Ectodermal cell (in vitro differentiated cells): ENCODE results near the gene PLXNA2.

Experiments
- H3K27ac ChIP-seq: 2 replicates; pipeline ENCODE4 v1.7.0; 2013; ENCODE audit warnings: mild to moderate bottlenecking, low read depth, low read length; ENCODE audit not compliant: insufficient read depth, poor library complexity, severe bottlenecking
- H3K27me3 ChIP-seq: 2 replicates; pipeline ENCODE4 v1.7.0; 2013; ENCODE audit warnings: mild to moderate bottlenecking, low read length; ENCODE audit not compliant: insufficient read depth, control insufficient read depth, poor library complexity, severe bottlenecking
- H3K36me3 ChIP-seq: one replicate; pipeline ENCODE4 v1.7.0; 2013; ENCODE audit warnings: low read length; ENCODE audit not compliant: control insufficient read depth, insufficient read depth
- H3K4me1 ChIP-seq: one replicate; pipeline ENCODE4 v1.7.0; 2013; ENCODE audit warnings: low read length; ENCODE audit not compliant: control insufficient read depth, insufficient read depth
- H3K4me3 ChIP-seq: 2 replicates; pipeline ENCODE4 v1.7.0; 2013; ENCODE audit warnings: low read depth, low read length, control low read depth; ENCODE audit not compliant: insufficient read depth
- H3K9me3 ChIP-seq: 2 replicates; pipeline ENCODE4 v1.7.0; 2013; ENCODE audit warnings: mild to moderate bottlenecking, low read length, moderate library complexity; ENCODE audit not compliant: control insufficient read depth
- WGBS, 2 experiments: methylation state at CpG; one replicate each; pipeline ENCODE4 v1.1.7; 2013; ENCODE audit warnings: missing lambda C conversion rate in 2 of 2; 5-methylcytosine and 5-hydroxymethylcytosine counted together

PLXNA2 gene

GRCh38 chr1:208251911-208252835 is 8.0 kb upstream of the PLXNA2 start:
- no peaks in the 10 kb centered on the region for H3K36me3 ChIP-seq
- H3K4me3 ChIP-seq: no peak overlapping the region
- H3K9me3 ChIP-seq: no peaks in the 10 kb centered on the region
- 51 to 52% methylated on average over 22 of the region's 22 CpGs for WGBS, 2 experiments
- peaks cover 44% of the 10 kb centered on the region for H3K4me1 ChIP-seq
- no peak overlapping the region for H3K27ac ChIP-seq
- H3K27me3 ChIP-seq: peaks cover 3% of the 10 kb centered on the region

DNA sequence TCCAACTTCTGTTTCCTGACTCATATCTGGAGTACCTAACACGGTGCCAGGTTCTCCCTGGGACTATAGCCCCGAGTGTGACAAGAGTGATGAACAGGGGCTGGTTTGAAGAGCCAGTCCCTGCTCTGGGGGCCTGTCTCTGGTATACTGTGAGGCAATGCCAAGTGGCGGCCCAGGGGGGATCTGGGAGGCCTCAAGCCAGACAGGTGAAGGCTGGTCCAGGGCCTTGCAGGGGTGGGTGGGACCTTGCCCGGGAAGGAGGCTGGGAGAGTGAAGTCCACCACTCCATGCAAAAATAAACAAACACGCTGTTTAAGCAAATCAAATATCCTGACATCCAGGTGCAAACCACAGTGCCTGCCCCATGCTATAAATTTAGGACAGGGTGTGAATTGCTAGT is 6.8 kb upstream of the PLXNA2 start:
- Histone ChIP-seq H3K27me3 (peaks cover 5% of the 10 kb centered on the region), H3K36me3 (no peaks in the 10 kb centered on the region), H3K4me3 (no peak overlapping the region), H3K27ac (no peak overlapping the region), H3K4me1 (peaks cover 44% of the 10 kb centered on the region), H3K9me3 (no peaks in the 10 kb centered on the region)
- WGBS, 2 experiments: 90 to 92% methylated on average over 5 of the region's 5 CpGs

DNA sequence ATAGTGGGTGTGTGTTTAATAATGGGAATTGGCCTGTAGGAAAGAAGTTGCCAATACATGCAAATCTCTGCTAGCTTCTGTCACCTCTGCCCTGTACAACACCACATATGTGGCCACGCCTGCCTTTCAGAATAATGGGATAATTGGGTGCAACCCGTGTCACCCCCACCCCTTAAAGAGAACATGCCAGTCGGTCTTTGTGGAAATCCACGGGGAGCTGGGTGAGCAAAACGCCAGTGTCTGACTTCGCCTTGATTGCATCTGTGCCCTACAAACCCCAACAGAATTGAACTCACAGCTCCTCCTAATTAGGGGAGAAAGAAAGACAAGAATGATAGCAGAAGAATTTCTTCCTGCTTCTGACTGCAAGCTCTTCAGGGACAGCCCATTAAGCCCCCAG is 6.4 kb upstream of the PLXNA2 start:
- Histone ChIP-seq H3K9me3 (no peaks in the 10 kb centered on the region), H3K27ac (no peak overlapping the region), H3K4me1 (peaks cover 44% of the 10 kb centered on the region), H3K36me3 (no peaks in the 10 kb centered on the region), H3K4me3 (no peak overlapping the region), H3K27me3 (peaks cover 5% of the 10 kb centered on the region)
- 77 to 82% methylated on average over 6 of the region's 6 CpGs for WGBS, 2 experiments

- Histone ChIP-seq H3K36me3 (no peaks in the 10 kb centered on the region), H3K4me1 (peaks cover 44% of the 10 kb centered on the region), H3K9me3 (no peaks in the 10 kb centered on the region), H3K27ac (no peak overlapping the region), H3K4me3 (no peak overlapping the region), H3K27me3 (peaks cover 15% of the 10 kb centered on the region)
- 76 to 81% methylated on average over 4 to 5 of the region's 5 CpGs for WGBS, 2 experiments
Observed at GRCh38 chr1:208248991-208249696, 5.0 kb upstream of the PLXNA2 start.

DNA sequence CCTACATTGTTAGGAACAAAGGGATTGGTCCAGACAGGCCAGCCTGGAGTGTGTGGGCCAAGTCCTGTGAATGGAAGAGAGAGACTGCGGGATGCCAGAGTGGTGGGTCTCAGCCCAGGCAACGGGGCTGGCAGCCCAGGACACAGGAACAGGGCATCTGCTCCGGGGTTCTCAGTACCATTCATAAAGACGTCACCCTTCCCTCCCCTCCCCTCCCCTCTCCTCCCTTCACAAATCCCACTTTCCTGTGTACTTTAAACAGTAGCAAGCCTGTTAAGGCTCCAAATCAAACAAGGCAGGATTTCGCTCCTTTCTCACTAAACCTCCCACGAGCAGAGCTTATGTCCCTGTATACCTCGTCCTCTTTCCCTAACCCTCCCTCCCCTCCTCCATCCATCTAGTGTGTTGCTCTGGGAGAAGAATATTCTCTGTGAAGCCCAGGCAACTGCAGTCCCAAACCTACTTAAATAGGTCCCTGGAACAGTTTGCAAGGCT is 4.2 kb upstream of the PLXNA2 start:
- WGBS, 2 experiments: 62 to 74% methylated on average over 7 of the region's 7 CpGs
- H3K36me3 ChIP-seq: no peaks in the 10 kb centered on the region
- no peak overlapping the region for H3K27ac ChIP-seq
- no peaks in the 10 kb centered on the region for H3K9me3 ChIP-seq
- peaks cover 20% of the 10 kb centered on the region for H3K27me3 ChIP-seq
- peaks cover 44% of the 10 kb centered on the region for H3K4me1 ChIP-seq
- no peak overlapping the region for H3K4me3 ChIP-seq

DNA sequence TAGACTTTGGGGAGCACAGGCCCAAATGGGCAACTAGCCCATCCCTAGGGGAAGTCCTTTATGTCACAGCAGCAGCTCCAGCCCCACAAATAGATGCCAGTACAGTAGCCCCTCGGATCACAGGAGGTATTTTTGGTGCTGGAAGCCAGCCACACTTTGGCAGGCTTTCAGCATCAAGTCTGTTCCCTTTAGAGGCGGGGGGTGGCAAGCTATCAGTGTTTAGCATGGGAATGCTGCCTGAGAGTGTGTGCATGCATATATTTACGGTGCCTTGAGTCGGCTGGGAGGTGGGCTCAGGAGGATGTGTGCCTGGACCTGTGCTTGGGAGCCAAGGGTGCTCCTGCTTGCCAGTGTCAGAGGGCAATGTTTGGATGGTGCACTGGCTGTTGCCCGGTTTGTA is 3.5 kb upstream of the PLXNA2 start:
- 89 to 93% methylated on average over 5 of the region's 5 CpGs for WGBS, 2 experiments
- peaks cover 27% of the 10 kb centered on the region for H3K27me3 ChIP-seq

GRCh38 chr1:208245185-208245705 is 1.1 kb upstream of the PLXNA2 start:
- peaks cover 41% of the 10 kb centered on the region for H3K27me3 ChIP-seq

More for the DNA sequence above, 3.5 kb upstream of the PLXNA2 start:
- no peak overlapping the region for H3K27ac ChIP-seq
- H3K36me3 ChIP-seq: no peaks in the 10 kb centered on the region
- H3K4me1 ChIP-seq: peaks cover 38% of the 10 kb centered on the region
- no peak overlapping the region for H3K4me3 ChIP-seq
- H3K9me3 ChIP-seq: no peaks in the 10 kb centered on the region

GRCh38 chr1:208243527-208243966 is 637 bp downstream of the PLXNA2 start:
- Histone ChIP-seq H3K36me3 (no peaks in the 10 kb centered on the region), H3K4me1 (peaks cover 28% of the 10 kb centered on the region), H3K27me3 (peaks cover 41% of the 10 kb centered on the region), H3K9me3 (no peaks in the 10 kb centered on the region), H3K27ac (no peak overlapping the region), H3K4me3 (peak overlapping the region; percentile 70)
- 0% methylated on average over 54 of the region's 54 CpGs for WGBS, 2 experiments

More at GRCh38 chr1:208245185-208245705, 1.1 kb upstream of the PLXNA2 start:
- H3K4me1 ChIP-seq: peaks cover 21% of the 10 kb centered on the region
- H3K36me3 ChIP-seq: no peaks in the 10 kb centered on the region
- WGBS, 2 experiments: 18% methylated on average over 22 of the region's 22 CpGs
- peak overlapping the region; percentile 11 for H3K4me3 ChIP-seq
- no peak overlapping the region for H3K27ac ChIP-seq
- H3K9me3 ChIP-seq: no peaks in the 10 kb centered on the region

GRCh38 chr1:208242941-208243526 is 1.1 kb downstream of the PLXNA2 start:
- 1% methylated on average over 54 of the region's 54 CpGs for WGBS, 2 experiments

More at GRCh38 chr1:208242941-208243526, 1.1 kb downstream of the PLXNA2 start:
- Histone ChIP-seq H3K4me3 (peak overlapping the region; percentile 70), H3K27ac (no peak overlapping the region), H3K36me3 (no peaks in the 10 kb centered on the region), H3K9me3 (no peaks in the 10 kb centered on the region), H3K27me3 (peaks cover 41% of the 10 kb centered on the region), H3K4me1 (peaks cover 26% of the 10 kb centered on the region)
